Progenitor cell of endocrine pancreas (in vitro differentiated cells): ENCODE data around the gene IFT80. TPM values are rescaled to one million over a fixed set of nuclear protein-coding genes. Genes with fewer than 3 reads are reported as not detected.
A peak's percentile ranks its signal among the peaks of the same experiment; 100 is the strongest.

Source experiments
- DNase-seq: peaks from one replicate; pipeline ENCODE4 v3.0.0; 2021; ENCODE audit warnings: low spot score; ENCODE audit not compliant: unreplicated experiment
- H3K27ac Mint-ChIP-seq: 2 replicates; pipeline ENCODE4 v1.8.0; 2021; ENCODE audit warnings: mild to moderate bottlenecking, moderate library complexity, mixed read lengths
- H3K27me3 Mint-ChIP-seq: 2 replicates; pipeline ENCODE4 v1.8.0; 2021; ENCODE audit warnings: mixed read lengths
- H3K36me3 Mint-ChIP-seq: 2 replicates; pipeline ENCODE4 v1.8.0; 2022; ENCODE audit warnings: mixed read lengths; ENCODE audit not compliant: insufficient read depth
- H3K4me1 Mint-ChIP-seq: 2 replicates; pipeline ENCODE4 v1.8.0; 2021; ENCODE audit warnings: low read depth, mixed read lengths
- H3K4me3 Mint-ChIP-seq: 2 replicates; pipeline ENCODE4 v1.8.0; 2021; ENCODE audit warnings: low read depth, mild to moderate bottlenecking, moderate library complexity, mixed read lengths
- H3K9me3 Mint-ChIP-seq: 2 replicates; pipeline ENCODE4 v1.8.0; 2021; ENCODE audit warnings: low read depth, mixed read lengths
- total RNA-seq: library from RNA; stranded (reverse); gene quantifications from 2 replicates; pipeline ENCODE4 v1.2.1, GENCODE V29; 2021
- TF ChIP-seq, protein P1 (sequence below): fragments of 200-600 bp; sonication (generic); IDR thresholded peaks from one replicate; pipeline ENCODE4 v1.5.0; 2021; ENCODE audit warnings: antibody characterized with exemption, mild to moderate bottlenecking; ENCODE audit not compliant: unreplicated experiment

The IFT80 gene
- total RNA-seq, 1 donor from 2014 or later, result 48.1 TPM

DNA sequence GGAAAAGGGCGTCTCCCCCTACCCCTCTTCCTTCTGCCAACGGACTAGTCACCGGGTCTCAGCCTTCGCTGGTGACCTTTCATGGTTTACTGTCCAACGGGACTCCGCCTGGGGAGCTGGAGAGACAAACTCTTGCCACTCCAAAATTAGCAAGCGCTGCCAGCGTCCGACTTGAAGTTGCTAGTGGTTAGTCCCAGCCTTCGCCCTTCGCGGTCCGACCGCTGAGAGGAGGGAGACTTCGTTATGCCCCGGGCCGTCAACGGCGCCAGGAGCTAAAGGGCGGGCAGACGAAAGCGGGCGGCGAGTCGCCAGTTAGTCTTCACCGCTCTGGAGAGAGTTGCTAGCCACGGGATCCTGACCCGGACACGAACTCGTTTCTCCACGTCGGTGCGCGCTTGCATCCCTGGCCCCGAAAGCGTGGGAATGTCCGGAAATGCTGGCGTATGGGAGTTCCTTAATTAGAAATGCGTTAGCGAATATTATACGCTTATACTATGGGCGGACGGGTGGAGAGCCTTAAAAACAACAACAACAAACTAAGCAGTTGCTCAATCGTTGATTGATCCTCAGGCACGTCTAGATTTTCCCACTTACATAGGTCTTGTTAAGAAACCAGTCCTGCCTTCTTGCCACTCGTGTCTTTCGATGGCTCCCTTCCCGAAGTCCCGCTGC lies 1.1 kb upstream of the IFT80 start:
- Mint-ChIP-seq H3K27me3 (no peaks in the 10 kb centered on the region), H3K4me1 (peaks cover 40% of the 10 kb centered on the region), H3K36me3 (peaks cover 2% of the 10 kb centered on the region), H3K4me3 (peak overlapping the region; percentile 96), H3K9me3 (no peaks in the 10 kb centered on the region), H3K27ac (peak overlapping the region; percentile 100)
- peak; percentile 30 for DNase-seq
- TF ChIP-seq, protein P1, sequence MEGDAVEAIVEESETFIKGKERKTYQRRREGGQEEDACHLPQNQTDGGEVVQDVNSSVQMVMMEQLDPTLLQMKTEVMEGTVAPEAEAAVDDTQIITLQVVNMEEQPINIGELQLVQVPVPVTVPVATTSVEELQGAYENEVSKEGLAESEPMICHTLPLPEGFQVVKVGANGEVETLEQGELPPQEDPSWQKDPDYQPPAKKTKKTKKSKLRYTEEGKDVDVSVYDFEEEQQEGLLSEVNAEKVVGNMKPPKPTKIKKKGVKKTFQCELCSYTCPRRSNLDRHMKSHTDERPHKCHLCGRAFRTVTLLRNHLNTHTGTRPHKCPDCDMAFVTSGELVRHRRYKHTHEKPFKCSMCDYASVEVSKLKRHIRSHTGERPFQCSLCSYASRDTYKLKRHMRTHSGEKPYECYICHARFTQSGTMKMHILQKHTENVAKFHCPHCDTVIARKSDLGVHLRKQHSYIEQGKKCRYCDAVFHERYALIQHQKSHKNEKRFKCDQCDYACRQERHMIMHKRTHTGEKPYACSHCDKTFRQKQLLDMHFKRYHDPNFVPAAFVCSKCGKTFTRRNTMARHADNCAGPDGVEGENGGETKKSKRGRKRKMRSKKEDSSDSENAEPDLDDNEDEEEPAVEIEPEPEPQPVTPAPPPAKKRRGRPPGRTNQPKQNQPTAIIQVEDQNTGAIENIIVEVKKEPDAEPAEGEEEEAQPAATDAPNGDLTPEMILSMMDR, result no peak

DNA sequence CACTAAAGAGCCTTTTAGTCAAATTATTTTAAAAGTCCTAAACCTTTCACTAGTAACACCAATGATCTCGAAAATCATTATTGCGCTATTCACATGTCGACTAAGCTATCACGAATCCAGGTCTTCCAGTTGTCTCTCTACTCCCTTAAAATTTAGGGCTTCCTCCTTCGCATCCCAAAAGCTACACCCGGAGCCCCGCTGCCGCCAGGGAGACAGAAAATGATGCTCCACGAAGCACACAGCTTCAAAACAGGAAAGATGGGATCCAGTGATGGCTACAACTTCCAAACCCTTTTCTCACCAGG lies 253 bp downstream of the IFT80 start:
- TF ChIP-seq, protein P1, result no peak
- H3K36me3 Mint-ChIP-seq, result no peaks in the 10 kb centered on the region
- peak overlapping the region; percentile 96 for H3K4me3 Mint-ChIP-seq
- H3K27me3 Mint-ChIP-seq, result no peaks in the 10 kb centered on the region
- H3K27ac Mint-ChIP-seq, result peak overlapping the region; percentile 100
- no peak for DNase-seq
- no peaks in the 10 kb centered on the region for H3K9me3 Mint-ChIP-seq
- peaks cover 34% of the 10 kb centered on the region for H3K4me1 Mint-ChIP-seq

DNA sequence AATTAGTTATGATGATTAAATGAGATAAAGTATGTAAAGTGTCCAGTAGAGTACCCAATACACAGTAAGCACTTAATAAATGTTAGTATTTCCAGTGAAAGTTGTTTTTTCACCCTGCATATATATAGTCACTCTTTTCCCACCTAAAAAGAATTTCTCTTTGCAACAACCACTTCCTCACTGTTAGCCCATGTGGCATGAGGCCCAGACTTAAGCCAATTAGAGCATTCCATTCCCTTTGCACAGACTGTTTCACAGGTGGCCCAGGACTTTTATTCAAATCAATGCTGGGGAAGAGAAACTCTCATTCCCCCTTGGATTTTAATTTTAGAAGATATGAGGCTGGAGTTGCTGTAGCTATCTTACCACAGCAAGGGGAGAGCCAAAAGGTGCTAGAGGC lies 3.7 kb downstream of the IFT80 start:
- peaks cover 8% of the 10 kb centered on the region for H3K4me1 Mint-ChIP-seq
- no peak overlapping the region for H3K4me3 Mint-ChIP-seq
- no peak overlapping the region for H3K27ac Mint-ChIP-seq
- TF ChIP-seq, protein P1, result no peak
- H3K36me3 Mint-ChIP-seq, result no peaks in the 10 kb centered on the region
- no peaks in the 10 kb centered on the region for H3K27me3 Mint-ChIP-seq
- no peaks in the 10 kb centered on the region for H3K9me3 Mint-ChIP-seq
- DNase-seq, result no peak

DNA sequence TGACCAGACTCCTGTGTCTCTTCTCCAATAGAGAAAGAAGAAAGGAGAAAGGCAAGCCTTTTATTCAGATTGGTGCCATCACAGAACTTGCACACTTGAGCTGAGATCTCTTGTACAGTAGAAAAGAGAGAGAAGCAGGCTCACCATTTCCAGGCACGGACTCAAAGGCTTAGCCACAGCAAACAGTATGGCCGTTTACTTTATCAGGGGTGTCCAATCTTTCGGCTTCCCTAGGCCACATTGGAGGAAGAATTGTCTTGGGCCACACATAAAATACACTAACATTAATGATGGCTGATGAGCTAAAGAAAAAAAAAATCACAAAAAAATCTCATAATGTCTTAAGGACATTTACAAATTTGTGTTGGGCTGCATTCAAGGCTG lies 5.0 kb downstream of the IFT80 start:
- Mint-ChIP-seq H3K36me3 (no peaks in the 10 kb centered on the region), H3K27ac (no peak overlapping the region), H3K9me3 (no peaks in the 10 kb centered on the region), H3K4me3 (no peak overlapping the region), H3K4me1 (peaks cover 8% of the 10 kb centered on the region), H3K27me3 (no peaks in the 10 kb centered on the region)
- DNase-seq, result no peak
- TF ChIP-seq, protein P1, result no peak

DNA sequence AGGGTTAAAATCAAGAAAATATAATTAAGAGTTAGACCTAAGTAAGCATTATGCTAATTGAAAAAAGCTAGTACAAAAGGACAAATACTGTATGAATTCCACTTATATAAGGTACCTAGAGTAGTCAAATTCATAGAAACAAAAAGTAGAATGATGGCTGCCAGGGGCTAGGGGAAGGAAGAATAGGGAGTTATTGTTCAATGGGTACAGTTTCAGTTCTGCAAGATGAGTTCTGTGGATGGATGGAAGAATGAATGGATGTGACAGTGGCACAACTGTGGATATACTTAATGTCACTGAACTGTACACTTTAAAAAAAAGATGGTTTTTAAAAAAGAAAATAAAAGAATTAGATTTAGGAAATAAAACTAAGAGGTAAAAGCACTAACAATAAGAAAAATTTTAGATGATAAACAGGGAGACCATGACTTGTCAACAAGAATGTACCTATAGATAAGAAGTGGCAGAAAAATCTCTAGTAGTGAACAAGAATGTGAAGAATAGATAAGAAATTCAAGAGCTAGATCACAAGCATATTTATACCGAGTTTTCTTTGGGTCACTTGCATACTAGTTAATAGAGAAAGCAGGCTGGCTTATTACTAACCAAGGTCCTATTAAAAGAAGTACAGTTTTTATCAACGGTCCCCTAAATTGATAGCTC lies 5.5 kb downstream of the IFT80 start:
- Mint-ChIP-seq H3K27me3 (no peaks in the 10 kb centered on the region), H3K4me1 (peaks cover 5% of the 10 kb centered on the region), H3K27ac (no peak overlapping the region), H3K36me3 (no peaks in the 10 kb centered on the region), H3K4me3 (no peak overlapping the region), H3K9me3 (no peaks in the 10 kb centered on the region)
- TF ChIP-seq, protein P1, result no peak
- DNase-seq, result no peak
